Keratinocyte (primary cell): Measurements from ENCODE around the gene PRXL2A. TPM values are rescaled to one million over a fixed set of nuclear protein-coding genes. Genes with fewer than 3 reads are reported as not detected.

ENCODE experiments used
- DNase-seq: peaks from one replicate; pipeline ENCODE4 v3.0.0-alpha.2; 2011; ENCODE audit warnings: low read depth, missing footprints, low spot score
- FAIRE-seq: peaks from 2 replicates; lab custom pipeline; 2011; peaks lifted over from hg19 to GRCh38; lab: Jason Lieb, UNC
- H2AFZ ChIP-seq: 2 replicates; pipeline ENCODE4 v1.6.0; 2012; ENCODE audit warnings: low read length, control low read depth, inconsistent platforms; ENCODE audit not compliant: control insufficient read depth
- H3K27ac ChIP-seq: 2 replicates; pipeline ENCODE4 v1.5.1; 2011; ENCODE audit warnings: low read length; ENCODE audit not compliant: control insufficient read depth, insufficient read depth
- H3K27me3 ChIP-seq: 3 replicates; pipeline ENCODE4 v1.6.0; 2011; ENCODE audit warnings: low read length; ENCODE audit not compliant: control insufficient read depth, insufficient read depth; ENCODE audit errors: extremely low read depth
- H3K36me3 ChIP-seq, 2 experiments: 2 replicates in 1 of 2; 3 replicates in 1 of 2; pipeline ENCODE4 v1.5.1; 2011; ENCODE audit warnings: low read length in 2 of 2, mild to moderate bottlenecking in 1 of 2; ENCODE audit not compliant: control insufficient read depth in 2 of 2, insufficient read depth in 2 of 2; ENCODE audit errors: extremely low read depth in 1 of 2
- H3K4me1 ChIP-seq: 3 replicates; pipeline ENCODE4 v1.5.1; 2011; ENCODE audit warnings: low read length; ENCODE audit not compliant: control insufficient read depth, insufficient read depth; ENCODE audit errors: extremely low read depth
- H3K4me2 ChIP-seq: 3 replicates; pipeline ENCODE4 v1.6.0; 2011; ENCODE audit warnings: low read depth, low read length; ENCODE audit not compliant: control insufficient read depth, insufficient read depth; ENCODE audit errors: extremely low read depth
- H3K4me3 ChIP-seq, 3 experiments: fragments of 200-600 bp in 1 of 3; sonication (generic) in 1 of 3; 2 replicates in 2 of 3; 3 replicates in 1 of 3; pipeline ENCODE4 v1.5.1; 2011 to 2016; ENCODE audit warnings: low read length in 3 of 3, mild to moderate bottlenecking in 3 of 3, control low read depth in 2 of 3, inconsistent platforms in 1 of 3, low read depth in 1 of 3, mixed read lengths in 1 of 3, mixed run types in 1 of 3, moderate library complexity in 1 of 3; ENCODE audit not compliant: control insufficient read depth in 2 of 3, insufficient read depth in 2 of 3; ENCODE audit errors: extremely low read depth in 1 of 3
- H3K79me2 ChIP-seq: 2 replicates; pipeline ENCODE4 v1.6.0; 2012; ENCODE audit warnings: low read length; ENCODE audit not compliant: control insufficient read depth, insufficient read depth
- H3K9ac ChIP-seq: 3 replicates; pipeline ENCODE4 v1.6.0; 2011; ENCODE audit warnings: low read length; ENCODE audit not compliant: control insufficient read depth, insufficient read depth; ENCODE audit errors: extremely low read depth
- H3K9me1 ChIP-seq: 3 replicates; pipeline ENCODE4 v1.6.0; 2011; ENCODE audit warnings: low read length; ENCODE audit not compliant: control insufficient read depth, insufficient read depth; ENCODE audit errors: extremely low read depth
- H3K9me3 ChIP-seq: 2 replicates; pipeline ENCODE4 v1.5.1; 2012; ENCODE audit warnings: low read depth, low read length; ENCODE audit not compliant: control insufficient read depth
- H4K20me1 ChIP-seq: 3 replicates; pipeline ENCODE4 v1.6.0; 2011; ENCODE audit warnings: low read length; ENCODE audit not compliant: control insufficient read depth, insufficient read depth; ENCODE audit errors: extremely low read depth
- CTCF ChIP-seq, 3 experiments: IDR thresholded peaks in 1 of 3; conservative IDR thresholded peaks in 1 of 3; optimal IDR thresholded peaks in 1 of 3; 2 replicates in 2 of 3; 3 replicates in 1 of 3; pipeline versions ENCODE3 to v1.5.1; 2011; ENCODE audit warnings: low read length in 3 of 3, mild to moderate bottlenecking in 3 of 3, moderate library complexity in 2 of 3, control low read depth in 1 of 3, inconsistent platforms in 1 of 3; ENCODE audit not compliant: insufficient read depth in 2 of 3; ENCODE audit errors: extremely low read depth in 1 of 3
- EZH2 ChIP-seq: IDR thresholded peaks from one replicate; pipeline ENCODE4 v1.6.1; 2012; ENCODE audit warnings: inconsistent platforms, mild to moderate bottlenecking, low read length, moderate library complexity
- dilution Hi-C: fragments of 300-500 bp; cut with MboI; formaldehyde crosslinking; loops from one replicate; pipeline ENCODE4 v1.7.0; 2020; ENCODE audit warnings: low sequenced_read_pairs; ENCODE audit not compliant: extremely low pct_ligation_motif_present
- polyA plus RNA-seq, 5 experiments: library from polyadenylated mRNA; depleted of rRNA in 3 of 5; stranded (reverse) in 3 of 5; stranded (forward) in 1 of 5; unstranded in 1 of 5; fragments of >200 nt; gene quantifications; 1 replicate in 1 of 5; 2 replicates in 3 of 5; 3 replicates in 1 of 5; pipeline versions ENCODE4 v1.2.1 to v1.2.3, GENCODE V29; 2011 to 2012; ENCODE audit warnings: missing spikeins in 2 of 5, low read depth in 1 of 5, low replicate concordance in 1 of 5

Gene PRXL2A
- polyA plus RNA-seq, 1 donor (not counting 4 experiments of a cell fraction or from before 2014, with no cell fraction given) = 71.6 TPM

- no peak overlapping the region for H2AFZ ChIP-seq
- H4K20me1 ChIP-seq = peaks cover 1% of the 10 kb centered on the region
- H3K4me2 ChIP-seq = peak overlapping the region; percentile 86
- DNase-seq = no peak
- peaks cover 2% of the 10 kb centered on the region for H3K9me3 ChIP-seq
- no peaks in the 10 kb centered on the region for H3K9me1 ChIP-seq
- H3K27me3 ChIP-seq = no peaks in the 10 kb centered on the region
- peak overlapping the region in 2 of 3 experiments; percentile 54 to 55 for H3K4me3 ChIP-seq
- H3K27ac ChIP-seq = peak overlapping the region; percentile 67
- TF ChIP-seq CTCF (optimal IDR thresholded peaks at IDR 0.05 in 1 of 3, IDR thresholded peaks at IDR 0.05 in 1 of 3, conservative IDR thresholded peaks at IDR 0.05 in 1 of 3; ENCODE audit: extremely low read depth in 1 of 3, insufficient read depth in 2 of 3, low read length in 3 of 3) (no peak), EZH2 (no peak)
- no peak for FAIRE-seq
- dilution Hi-C loops = no loop called here
- H3K4me1 ChIP-seq = peaks cover 30% of the 10 kb centered on the region
- peaks cover 33% of the 10 kb centered on the region for H3K79me2 ChIP-seq
- H3K9ac ChIP-seq = peak overlapping the region; percentile 76
- peaks cover 0 to 2% of the 10 kb centered on the region in 2 experiments for H3K36me3 ChIP-seq
Observed at GRCh38 chr10:80452640-80453039, 44.3 kb downstream of the PRXL2A start.

- Histone ChIP-seq H3K36me3 (peaks cover 0 to 2% of the 10 kb centered on the region in 2 experiments), H2AFZ (peak overlapping the region; percentile 2), H3K27me3 (no peaks in the 10 kb centered on the region), H3K9me1 (no peaks in the 10 kb centered on the region), H4K20me1 (peaks cover 3% of the 10 kb centered on the region), H3K9ac (peak overlapping the region; percentile 76), H3K4me1 (peaks cover 36% of the 10 kb centered on the region), H3K9me3 (peaks cover 2% of the 10 kb centered on the region), H3K79me2 (peaks cover 39% of the 10 kb centered on the region), H3K27ac (peak overlapping the region; percentile 67), H3K4me3 (peak overlapping the region; percentile 39 to 55 (median 54)), H3K4me2 (peak overlapping the region; percentile 86)
- TF ChIP-seq EZH2 = no peak
- TF ChIP-seq CTCF (optimal IDR thresholded peaks at IDR 0.05 in 1 of 3, IDR thresholded peaks at IDR 0.05 in 1 of 3, conservative IDR thresholded peaks at IDR 0.05 in 1 of 3; ENCODE audit: extremely low read depth in 1 of 3, insufficient read depth in 2 of 3, low read length in 3 of 3) = no peak
- peak; percentile 5 for FAIRE-seq
- dilution Hi-C loops = no loop called here
- no peak for DNase-seq
Observed at GRCh38 chr10:80453056-80453841, 44.9 kb downstream of the PRXL2A start.
